ENCODE measurements around the gene HIBADH.
A peak's percentile ranks its signal among the peaks of the same experiment; 100 is the strongest.

Gene HIBADH

DNA sequence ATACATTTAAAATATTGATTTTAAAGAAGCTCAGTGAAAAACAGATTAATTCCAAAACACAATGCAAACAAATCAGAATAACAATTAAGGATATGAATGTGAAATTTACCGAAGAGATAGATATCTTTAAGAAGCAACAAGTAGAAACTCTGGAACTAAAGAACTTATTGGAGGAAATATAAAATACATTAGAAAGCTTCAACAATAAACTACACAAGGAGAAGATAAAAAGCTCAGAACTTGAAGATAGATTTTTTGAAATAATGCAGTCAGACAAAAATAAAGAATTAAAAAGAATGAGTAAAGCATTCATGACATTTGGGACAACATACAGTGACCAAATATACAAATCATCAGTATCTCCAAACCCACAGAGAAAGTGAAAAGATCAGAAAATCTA lies 43.2 kb downstream of the HIBADH start:
- Histone ChIP-seq H3K36me3 (ENCODE audit: low read depth) (peaks cover 8% of the 10 kb centered on the region; the same call in 1 of the 2 replicates), H3K4me1 (ENCODE audit: insufficient read depth, poor library complexity, severe bottlenecking) (no peaks in the 10 kb centered on the region), H3K4me3 (ENCODE audit: severe bottlenecking) (no peak overlapping the region), H3K27ac (ENCODE audit: poor library complexity, severe bottlenecking) (no peak overlapping the region), H3K9me3 (ENCODE audit: severe bottlenecking) (peaks cover 7% of the 10 kb centered on the region), H3K27me3 (ENCODE audit: insufficient read depth, poor library complexity, severe bottlenecking) (no peaks in the 10 kb centered on the region)
- TF ChIP-seq, protein P1, sequence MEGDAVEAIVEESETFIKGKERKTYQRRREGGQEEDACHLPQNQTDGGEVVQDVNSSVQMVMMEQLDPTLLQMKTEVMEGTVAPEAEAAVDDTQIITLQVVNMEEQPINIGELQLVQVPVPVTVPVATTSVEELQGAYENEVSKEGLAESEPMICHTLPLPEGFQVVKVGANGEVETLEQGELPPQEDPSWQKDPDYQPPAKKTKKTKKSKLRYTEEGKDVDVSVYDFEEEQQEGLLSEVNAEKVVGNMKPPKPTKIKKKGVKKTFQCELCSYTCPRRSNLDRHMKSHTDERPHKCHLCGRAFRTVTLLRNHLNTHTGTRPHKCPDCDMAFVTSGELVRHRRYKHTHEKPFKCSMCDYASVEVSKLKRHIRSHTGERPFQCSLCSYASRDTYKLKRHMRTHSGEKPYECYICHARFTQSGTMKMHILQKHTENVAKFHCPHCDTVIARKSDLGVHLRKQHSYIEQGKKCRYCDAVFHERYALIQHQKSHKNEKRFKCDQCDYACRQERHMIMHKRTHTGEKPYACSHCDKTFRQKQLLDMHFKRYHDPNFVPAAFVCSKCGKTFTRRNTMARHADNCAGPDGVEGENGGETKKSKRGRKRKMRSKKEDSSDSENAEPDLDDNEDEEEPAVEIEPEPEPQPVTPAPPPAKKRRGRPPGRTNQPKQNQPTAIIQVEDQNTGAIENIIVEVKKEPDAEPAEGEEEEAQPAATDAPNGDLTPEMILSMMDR (IDR thresholded peaks at IDR 0.05; ENCODE audit: poor library complexity, severe bottlenecking), result no peak
- no peak for DNase-seq (ENCODE audit: low spot score)
- ATAC-seq (ENCODE audit: low read depth), result no peak

DNA sequence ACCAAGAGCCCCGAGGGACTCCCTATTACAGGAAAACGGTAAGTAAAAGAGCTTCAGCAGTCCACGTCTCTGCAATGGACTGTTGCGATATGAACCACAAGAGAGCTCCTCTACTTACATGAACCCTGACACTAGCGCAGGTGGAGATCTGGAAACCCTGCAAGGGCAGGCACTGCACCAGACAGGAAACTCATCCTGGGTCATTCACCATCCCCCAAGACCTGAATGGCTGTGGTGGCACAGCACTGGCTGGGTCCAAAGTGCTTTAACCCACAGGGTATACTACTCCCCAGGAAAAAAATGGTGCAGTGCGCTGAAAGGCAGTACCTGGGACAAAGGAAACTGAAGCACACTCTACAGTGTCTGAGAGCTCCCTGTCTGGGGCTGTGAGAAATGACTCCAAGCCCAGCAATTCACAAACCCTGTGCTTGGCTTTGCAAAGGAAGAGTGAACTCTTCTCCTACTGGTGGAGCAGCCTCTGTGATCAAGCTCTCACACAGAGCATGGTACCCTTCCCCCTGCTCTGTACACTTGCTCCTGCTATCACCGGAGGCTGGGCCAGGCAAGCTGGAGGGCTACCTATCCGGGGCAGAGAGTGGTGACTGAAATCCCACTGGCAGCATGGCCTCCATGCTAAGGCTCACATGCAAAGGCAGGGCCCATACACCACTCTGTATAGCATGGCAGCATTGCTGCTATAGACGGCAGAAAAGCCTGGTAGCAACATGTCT lies 44.9 kb downstream of the HIBADH start:
- Histone ChIP-seq H3K9me3 (ENCODE audit: severe bottlenecking) (peaks cover 7% of the 10 kb centered on the region), H3K36me3 (ENCODE audit: low read depth) (peaks cover 8% of the 10 kb centered on the region; the same call in 1 of the 2 replicates)

DNA sequence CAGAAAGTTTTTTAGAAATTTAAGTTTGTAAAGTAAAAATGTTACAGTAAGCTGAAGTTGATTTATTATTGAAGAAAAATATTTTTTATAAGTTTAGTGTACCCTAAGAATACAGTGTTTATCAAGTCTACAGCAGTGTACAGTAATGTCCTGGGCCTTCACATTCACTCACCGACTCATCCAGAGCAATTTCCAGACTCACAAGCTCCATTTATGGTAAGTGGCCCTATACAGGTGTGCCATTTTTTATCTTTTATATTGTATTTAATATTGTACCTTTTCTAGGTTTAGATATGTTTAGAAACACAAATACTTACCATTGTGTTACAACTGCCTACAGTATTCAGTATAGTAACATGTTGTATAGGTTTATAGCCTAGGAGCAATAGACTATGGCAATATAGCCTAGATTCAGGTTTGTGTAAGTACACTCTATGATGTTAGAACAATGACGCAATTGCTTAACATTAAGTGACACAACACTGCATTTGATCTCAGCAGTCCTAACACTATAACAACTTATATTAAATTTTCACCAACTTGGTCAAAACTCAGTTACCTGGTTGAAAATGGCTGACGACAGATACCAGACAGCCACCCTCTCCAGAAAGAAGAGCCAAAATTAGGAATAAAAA lies 45.7 kb downstream of the HIBADH start:
- peaks cover 8% of the 10 kb centered on the region; the same call in 1 of the 2 replicates for H3K36me3 ChIP-seq (ENCODE audit: low read depth)
- no peak overlapping the region for H3K4me3 ChIP-seq (ENCODE audit: severe bottlenecking)
- no peak for DNase-seq (ENCODE audit: low spot score)
- peaks cover 7% of the 10 kb centered on the region for H3K9me3 ChIP-seq (ENCODE audit: severe bottlenecking)
- H3K4me1 ChIP-seq (ENCODE audit: insufficient read depth, poor library complexity, severe bottlenecking), result no peaks in the 10 kb centered on the region
- TF ChIP-seq, protein P1 (IDR thresholded peaks at IDR 0.05; ENCODE audit: poor library complexity, severe bottlenecking), result no peak
- no peaks in the 10 kb centered on the region for H3K27me3 ChIP-seq (ENCODE audit: insufficient read depth, poor library complexity, severe bottlenecking)
- no peak overlapping the region for H3K27ac ChIP-seq (ENCODE audit: poor library complexity, severe bottlenecking)
- ATAC-seq (ENCODE audit: low read depth), result peak; percentile 61; the same call in 2 of the 3 replicates

More for the DNA sequence above, 44.9 kb downstream of the HIBADH start:
- Histone ChIP-seq H3K27ac (ENCODE audit: poor library complexity, severe bottlenecking) (no peak overlapping the region), H3K27me3 (ENCODE audit: insufficient read depth, poor library complexity, severe bottlenecking) (no peaks in the 10 kb centered on the region), H3K4me3 (ENCODE audit: severe bottlenecking) (no peak overlapping the region), H3K4me1 (ENCODE audit: insufficient read depth, poor library complexity, severe bottlenecking) (no peaks in the 10 kb centered on the region)
- ATAC-seq (ENCODE audit: low read depth), result no peak
- TF ChIP-seq, protein P1 (IDR thresholded peaks at IDR 0.05; ENCODE audit: poor library complexity, severe bottlenecking), result no peak
- no peak for DNase-seq (ENCODE audit: low spot score)

DNA sequence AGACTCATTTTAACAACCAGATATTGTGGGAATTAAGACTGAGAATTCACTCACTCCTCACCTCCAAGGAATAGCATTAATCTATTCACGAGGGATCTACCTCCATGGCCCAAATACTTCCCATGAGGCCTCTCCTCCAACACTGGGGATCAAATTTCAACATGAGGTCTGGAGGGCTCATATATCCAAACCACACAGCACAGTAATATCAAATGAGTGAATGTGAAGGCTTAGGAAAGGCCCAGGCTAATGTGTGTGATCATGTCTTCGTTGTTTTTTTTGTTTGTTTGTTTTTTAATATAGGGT lies 46.5 kb downstream of the HIBADH start:
- Histone ChIP-seq H3K27ac (ENCODE audit: poor library complexity, severe bottlenecking) (no peak overlapping the region), H3K36me3 (ENCODE audit: low read depth) (peaks cover 8% of the 10 kb centered on the region; the same call in 1 of the 2 replicates), H3K9me3 (ENCODE audit: severe bottlenecking) (peaks cover 7% of the 10 kb centered on the region), H3K4me1 (ENCODE audit: insufficient read depth, poor library complexity, severe bottlenecking) (peaks cover 5% of the 10 kb centered on the region), H3K27me3 (ENCODE audit: insufficient read depth, poor library complexity, severe bottlenecking) (no peaks in the 10 kb centered on the region), H3K4me3 (ENCODE audit: severe bottlenecking) (no peak overlapping the region)
- TF ChIP-seq, protein P1 (IDR thresholded peaks at IDR 0.05; ENCODE audit: poor library complexity, severe bottlenecking), result no peak
- DNase-seq (ENCODE audit: low spot score) (no peak), ATAC-seq (ENCODE audit: low read depth) (no peak)

All from RWPE2 (cell line).